Measurements from ENCODE around the gene CATSPERD. TPM values are rescaled to one million over a fixed set of nuclear protein-coding genes. Genes with fewer than 3 reads are reported as not detected.

CATSPERD gene
- total and polyA plus RNA-seq, 9 donors = 0.67 to 4.5 TPM; not detected in 7

- 90 to 93% (median 93%) methylated on average over 10 of the region's 10 CpGs for WGBS, 3 donors
- Histone ChIP-seq H3K4me1 (ENCODE audit: insufficient read depth) (no peaks in the 10 kb centered on the region), H3K27ac (no peak overlapping the region), H3K9me3 (no peaks in the 10 kb centered on the region), H3K4me3 (no peak overlapping the region), H3K36me3 (no peaks in the 10 kb centered on the region), H3K27me3 (no peaks in the 10 kb centered on the region)
- DNase-seq = no peak
- intact Hi-C loops (cut with DNase I) = no loop called here
- no peak for TF ChIP-seq POLR2A (IDR thresholded peaks at IDR 0.05)
- TF ChIP-seq CTCF (IDR thresholded peaks at IDR 0.05) = no peak
- TF ChIP-seq EP300 (IDR thresholded peaks at IDR 0.05) = no peak
Measured at GRCh38 chr19:5767949-5768348, 47.5 kb downstream of the CATSPERD start.

GRCh38 chr19:5772416-5772815 lies 52.0 kb downstream of the CATSPERD start:
- H3K27ac ChIP-seq = no peak overlapping the region
- DNase-seq = no peak
- H3K9me3 ChIP-seq = peaks cover 0 to 4% of the 10 kb centered on the region in 2 donors
- no peak overlapping the region for H3K4me3 ChIP-seq
- intact Hi-C loops (cut with DNase I) = no loop called here
- no peaks in the 10 kb centered on the region for H3K4me1 ChIP-seq (ENCODE audit: insufficient read depth)
- WGBS, 3 donors = 75 to 79% (median 76%) methylated on average over 19 of the region's 19 CpGs
- TF ChIP-seq CTCF (IDR thresholded peaks at IDR 0.05) = no peak
- TF ChIP-seq POLR2A (IDR thresholded peaks at IDR 0.05) = no peak
- H3K27me3 ChIP-seq = no peaks in the 10 kb centered on the region
- H3K36me3 ChIP-seq = no peaks in the 10 kb centered on the region

- 78 to 90% (median 86%) methylated on average over 5 of the region's 5 CpGs for WGBS, 3 donors
- H3K36me3 ChIP-seq = no peaks in the 10 kb centered on the region
- no peak for TF ChIP-seq CTCF (IDR thresholded peaks at IDR 0.05)
- TF ChIP-seq POLR2A (IDR thresholded peaks at IDR 0.05) = no peak
- TF ChIP-seq EP300 (IDR thresholded peaks at IDR 0.05) = no peak
- H3K9me3 ChIP-seq = peaks cover 0 to 4% of the 10 kb centered on the region in 2 donors
- H3K27ac ChIP-seq = no peak overlapping the region
- H3K27me3 ChIP-seq = no peaks in the 10 kb centered on the region
- H3K4me3 ChIP-seq = no peak overlapping the region
- DNase-seq = no peak
- intact Hi-C loops (cut with DNase I) = no loop called here
- H3K4me1 ChIP-seq (ENCODE audit: insufficient read depth) = no peaks in the 10 kb centered on the region
Measured at GRCh38 chr19:5773276-5773675, 52.8 kb downstream of the CATSPERD start.

DNA sequence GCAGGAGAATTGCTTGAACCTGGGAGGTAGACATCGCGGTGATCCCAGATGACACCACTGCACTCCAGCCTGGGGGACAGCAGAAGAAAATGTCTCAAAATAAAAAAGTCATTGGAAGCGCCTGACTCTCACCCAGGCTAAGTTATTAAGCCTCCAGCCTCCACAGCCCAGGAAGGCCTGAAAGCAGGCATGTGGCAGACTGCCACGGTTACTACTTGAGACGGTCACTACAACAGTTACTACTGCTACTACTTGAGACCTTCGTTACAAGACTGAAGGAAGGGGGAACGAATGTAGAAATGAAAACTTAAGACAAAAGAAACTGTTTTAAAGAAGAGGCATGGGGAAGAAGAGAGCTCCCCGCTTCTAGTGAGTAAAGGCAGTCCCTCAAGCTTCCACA lies 54.5 kb downstream of the CATSPERD start:
- intact Hi-C loops (cut with DNase I) = no loop called here
- H3K27me3 ChIP-seq = no peaks in the 10 kb centered on the region
- no peaks in the 10 kb centered on the region for H3K4me1 ChIP-seq (ENCODE audit: insufficient read depth)
- no peaks in the 10 kb centered on the region for H3K36me3 ChIP-seq
- no peak for TF ChIP-seq POLR2A (IDR thresholded peaks at IDR 0.05)
- no peak for TF ChIP-seq EP300 (IDR thresholded peaks at IDR 0.05)
- TF ChIP-seq CTCF (IDR thresholded peaks at IDR 0.05) = no peak
- DNase-seq = no peak
- H3K27ac ChIP-seq = no peak overlapping the region
- 80 to 84% (median 83%) methylated on average over 8 of the region's 8 CpGs for WGBS, 3 donors
- H3K4me3 ChIP-seq = no peak overlapping the region
- peaks cover 0 to 4% of the 10 kb centered on the region in 2 donors for H3K9me3 ChIP-seq

All from ovary (tissue), 9 donors.